ENCODE data around the gene FAM3A. TPM values are rescaled to one million over a fixed set of nuclear protein-coding genes. Genes with fewer than 3 reads are reported as not detected.
"Not testable (repeated sequence)": the region's sequence is repeated elsewhere in the genome, so short reads cannot be mapped to it uniquely, and the experiment has no call there.

The FAM3A gene
- total and polyA plus RNA-seq, 2 experiments from 2014 or later = 41.1 to 68.0 TPM

GRCh38 chrX:154502989-154503388 lies 13.0 kb downstream of the FAM3A start:
- H3K27ac ChIP-seq = no peak overlapping the region
- 91% methylated on average over 3 of the region's 3 CpGs for WGBS (ENCODE audit: low lambda C conversion rate, missing lambda C conversion rate)
- H3K4me2 ChIP-seq = no peak overlapping the region
- no peak overlapping the region for H2AFZ ChIP-seq
- no peak overlapping the region for H3K4me3 ChIP-seq
- TF ChIP-seq EZH2 (IDR thresholded peaks at IDR 0.05; ENCODE audit: borderline replicate concordance) (no peak), EZH2phosphoT487 (IDR thresholded peaks at IDR 0.05; ENCODE audit: low read depth, severe bottlenecking, unreplicated experiment) (no peak), CTCF (IDR thresholded peaks at IDR 0.05; ENCODE audit: poor library complexity) (no peak)
- no peaks in the 10 kb centered on the region for H3K79me2 ChIP-seq
- no peaks in the 10 kb centered on the region for H3K9me2 ChIP-seq (replicated peaks; ENCODE audit: insufficient read depth)
- H3K27me3 ChIP-seq = no peaks in the 10 kb centered on the region
- H3K9me3 ChIP-seq (ENCODE audit: low read depth) = no peaks in the 10 kb centered on the region
- no peaks in the 10 kb centered on the region for H3K36me3 ChIP-seq (replicated peaks; ENCODE audit: insufficient read depth, low read depth)
- H4K20me1 ChIP-seq (ENCODE audit: insufficient read depth, poor library complexity, severe bottlenecking) = no peaks in the 10 kb centered on the region
- no peak for DNase-seq (ENCODE audit: low spot score)
- H3K4me1 ChIP-seq (ENCODE audit: insufficient read depth) = no peaks in the 10 kb centered on the region

DNA sequence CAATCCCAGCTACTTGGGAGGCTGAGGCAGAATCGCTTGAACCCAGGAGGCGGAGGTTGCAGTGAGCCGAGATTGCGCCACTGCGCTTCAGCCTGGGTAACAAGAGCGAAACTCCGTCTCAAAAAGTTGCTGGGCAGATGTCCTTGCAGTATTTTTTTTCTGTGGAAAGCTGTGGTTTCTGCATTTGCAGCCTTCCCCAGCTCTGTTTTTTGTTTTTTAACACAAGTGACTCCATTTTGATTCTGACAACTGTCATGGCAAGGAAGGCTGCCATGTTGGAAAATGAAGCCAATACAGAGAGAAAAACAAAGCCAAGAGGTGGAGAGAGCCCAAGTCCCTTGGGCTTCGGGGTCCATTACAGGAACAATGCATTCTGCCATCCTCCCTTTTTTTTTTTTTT lies 13.9 kb downstream of the FAM3A start:
- 78% methylated on average over 8 of the region's 8 CpGs for WGBS (ENCODE audit: low lambda C conversion rate, missing lambda C conversion rate)

DNA sequence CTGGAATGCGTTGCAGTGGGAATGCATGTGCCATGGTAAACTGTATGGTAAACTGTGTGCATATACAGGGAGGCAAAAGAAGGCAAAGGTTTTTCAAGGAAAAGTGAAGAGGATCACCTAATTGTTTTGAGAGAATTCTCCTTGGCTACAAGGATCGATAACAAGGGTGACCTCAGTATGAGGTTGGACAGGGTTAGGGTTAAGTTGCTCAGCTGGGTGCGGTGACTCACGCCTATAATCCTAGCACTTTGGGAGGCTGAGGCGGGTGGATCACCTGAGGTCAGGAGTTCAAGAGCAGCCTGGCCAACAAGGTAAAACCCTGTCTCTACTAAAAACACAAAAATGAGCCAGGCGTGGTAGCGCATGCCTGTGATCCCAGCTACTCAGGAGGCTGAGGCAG lies 14.6 kb downstream of the FAM3A start:
- not testable (repeated sequence) for H3K27me3 ChIP-seq
- 89% methylated on average over 7 of the region's 7 CpGs for WGBS (ENCODE audit: low lambda C conversion rate, missing lambda C conversion rate)

More for the DNA sequence above, 13.9 kb downstream of the FAM3A start:
- H3K9me3 ChIP-seq (ENCODE audit: low read depth) = no peaks in the 10 kb centered on the region
- no peak for DNase-seq (ENCODE audit: low spot score)
- no peaks in the 10 kb centered on the region for H3K27me3 ChIP-seq
- TF ChIP-seq EZH2 (IDR thresholded peaks at IDR 0.05; ENCODE audit: borderline replicate concordance) (no peak), CTCF (IDR thresholded peaks at IDR 0.05; ENCODE audit: poor library complexity) (no peak), EZH2phosphoT487 (IDR thresholded peaks at IDR 0.05; ENCODE audit: low read depth, severe bottlenecking, unreplicated experiment) (no peak)
- H3K36me3 ChIP-seq (replicated peaks; ENCODE audit: insufficient read depth, low read depth) = no peaks in the 10 kb centered on the region
- no peaks in the 10 kb centered on the region for H3K9me2 ChIP-seq (replicated peaks; ENCODE audit: insufficient read depth)
- H3K4me1 ChIP-seq (ENCODE audit: insufficient read depth) = no peaks in the 10 kb centered on the region
- no peak overlapping the region for H3K4me3 ChIP-seq
- H3K79me2 ChIP-seq = no peaks in the 10 kb centered on the region
- no peak overlapping the region for H2AFZ ChIP-seq
- H3K4me2 ChIP-seq = no peak overlapping the region
- no peaks in the 10 kb centered on the region for H4K20me1 ChIP-seq (ENCODE audit: insufficient read depth, poor library complexity, severe bottlenecking)
- H3K27ac ChIP-seq = no peak overlapping the region

GRCh38 chrX:154496591-154497137 lies 19.4 kb downstream of the FAM3A start:
- not testable (repeated sequence) for DNase-seq (ENCODE audit: low spot score); H3K9me2 ChIP-seq (replicated peaks; ENCODE audit: insufficient read depth); H3K79me2 ChIP-seq; H2AFZ ChIP-seq; H3K4me1 ChIP-seq (ENCODE audit: insufficient read depth); H3K27ac ChIP-seq; H3K4me2 ChIP-seq; H3K27me3 ChIP-seq; H3K4me3 ChIP-seq; H3K36me3 ChIP-seq (replicated peaks; ENCODE audit: insufficient read depth, low read depth); H4K20me1 ChIP-seq (ENCODE audit: insufficient read depth, poor library complexity, severe bottlenecking); H3K9me3 ChIP-seq (ENCODE audit: low read depth)
- 74% methylated on average over 4 of the region's 4 CpGs for WGBS (ENCODE audit: low lambda C conversion rate, missing lambda C conversion rate)

More for the DNA sequence above, 14.6 kb downstream of the FAM3A start:
- H3K9me2 ChIP-seq (replicated peaks; ENCODE audit: insufficient read depth); H3K79me2 ChIP-seq; H3K36me3 ChIP-seq (replicated peaks; ENCODE audit: insufficient read depth, low read depth); DNase-seq (ENCODE audit: low spot score); H4K20me1 ChIP-seq (ENCODE audit: insufficient read depth, poor library complexity, severe bottlenecking); H2AFZ ChIP-seq; H3K4me1 ChIP-seq (ENCODE audit: insufficient read depth); H3K27ac ChIP-seq; H3K4me3 ChIP-seq; H3K4me2 ChIP-seq; H3K9me3 ChIP-seq (ENCODE audit: low read depth): not testable (repeated sequence)
